ENCODE measurements around the gene WNT9A.
"Not testable (repeated sequence)": the region's sequence is repeated elsewhere in the genome, so short reads cannot be mapped to it uniquely, and the experiment has no call there.

- not testable (repeated sequence) for TF ChIP-seq CTCF (IDR thresholded peaks at IDR 0.05; ENCODE audit: insufficient read depth, low read length); REST (IDR thresholded peaks at IDR 0.05; ENCODE audit: insufficient replicate concordance, low read depth); GABPA (IDR thresholded peaks at IDR 0.05; ENCODE audit: low read depth)
Observed at GRCh38 chr1:227972283-227972679, 24.5 kb upstream of the WNT9A start.
